Activated CD4-positive, CD25-positive, alpha-beta regulatory T cell treated with anti-CD3 and anti-CD28 coated beads, Interleukin-2, amount 50 U/mL, for 16 hours (primary cell): ENCODE results near the gene TBATA.

Source experiments
- DNase-seq: peaks from one replicate; pipeline ENCODE4 v3.0.0-alpha.2; 2020; ENCODE audit warnings: low read depth, low spot score

TBATA gene

DNA sequence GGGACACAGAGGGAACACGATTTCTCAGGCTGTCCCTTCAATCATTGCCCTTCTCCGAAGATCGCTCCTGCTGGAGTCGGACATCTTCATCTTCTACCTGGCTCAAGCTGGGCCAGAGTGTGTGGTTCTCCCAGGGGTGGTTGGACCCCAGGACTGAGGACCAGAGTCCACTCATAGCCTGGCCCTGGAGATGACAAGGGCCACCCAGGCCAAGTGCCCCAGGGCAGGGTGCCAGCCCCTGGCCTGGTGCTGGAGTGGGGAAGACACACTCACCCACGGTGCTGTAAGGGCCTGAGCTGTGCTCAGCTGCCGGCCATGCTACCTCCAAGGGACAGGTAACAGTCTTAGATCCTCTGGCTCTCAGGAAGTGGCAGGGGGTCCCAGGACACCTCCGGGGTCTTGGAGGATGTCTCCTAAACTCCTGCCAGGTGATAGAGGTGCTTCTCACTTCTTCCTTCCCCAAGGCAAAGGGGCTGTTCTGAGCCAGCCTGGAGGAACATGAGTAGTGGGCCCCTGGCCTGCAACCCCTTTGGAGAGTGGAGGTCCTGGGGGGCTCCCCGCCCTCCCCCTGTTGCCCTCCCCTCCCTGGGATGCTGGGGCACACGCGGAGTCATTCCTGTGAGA lies 23.3 kb downstream of the TBATA start:
- no peak for DNase-seq

GRCh38 chr10:70761031-70761601 lies 24.1 kb downstream of the TBATA start:
- DNase-seq: no peak

GRCh38 chr10:70760271-70760787 lies 24.8 kb downstream of the TBATA start:
- DNase-seq: no peak

- no peak for DNase-seq
Measured at GRCh38 chr10:70759781-70760180, 25.4 kb downstream of the TBATA start.

DNA sequence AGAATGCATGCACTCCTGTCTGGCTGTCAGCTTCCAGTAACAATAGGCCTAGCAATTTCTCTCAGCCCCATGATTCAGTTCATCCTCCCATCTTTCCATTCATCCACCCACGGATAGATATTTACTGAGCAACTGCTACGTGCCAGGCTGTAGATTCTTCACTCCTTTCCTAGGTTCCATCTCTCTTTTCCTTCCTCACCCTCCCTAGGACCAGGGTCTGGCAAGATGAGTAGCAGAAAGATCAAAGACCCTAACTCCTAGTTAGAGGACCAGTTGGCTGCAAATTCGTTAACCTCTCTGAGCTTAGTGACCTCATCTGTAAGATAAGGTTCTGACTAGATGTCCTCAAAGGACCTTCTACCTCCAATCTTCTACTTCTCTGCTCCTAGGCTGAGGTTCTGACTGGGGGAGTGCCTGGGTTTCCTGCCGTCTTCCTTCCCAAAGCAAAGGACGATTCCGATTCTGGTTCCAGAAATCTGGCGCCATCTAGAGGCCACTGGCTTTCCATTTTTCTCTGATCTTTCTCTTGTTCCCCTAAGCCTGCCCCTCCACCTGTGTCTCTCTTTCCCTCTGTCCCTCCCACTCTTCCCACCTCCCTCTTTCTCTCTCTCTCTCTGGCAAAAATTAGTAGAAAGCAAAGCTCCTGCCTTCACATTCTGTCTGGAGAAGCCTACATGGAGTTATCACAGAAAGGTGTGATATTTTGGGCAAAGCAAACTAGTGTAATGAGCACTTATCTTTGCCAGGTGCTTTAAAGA lies 26.2 kb downstream of the TBATA start:
- DNase-seq: peak; percentile 30

DNA sequence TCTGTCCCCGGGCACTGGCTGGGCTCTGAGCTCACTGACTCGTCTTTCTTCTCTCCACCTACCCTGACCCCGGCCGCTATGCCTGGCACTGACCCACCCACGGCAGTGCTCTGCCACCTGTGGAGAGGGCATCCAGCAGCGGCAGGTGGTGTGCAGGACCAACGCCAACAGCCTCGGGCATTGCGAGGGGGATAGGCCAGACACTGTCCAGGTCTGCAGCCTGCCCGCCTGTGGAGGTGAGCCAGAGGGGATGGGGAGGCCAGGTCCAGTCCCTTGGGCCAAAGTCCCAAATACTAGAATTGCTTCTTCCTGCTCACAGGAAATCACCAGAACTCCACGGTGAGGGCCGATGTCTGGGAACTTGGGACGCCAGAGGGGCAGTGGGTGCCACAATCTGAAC lies 27.3 kb downstream of the TBATA start:
- no peak for DNase-seq

DNA sequence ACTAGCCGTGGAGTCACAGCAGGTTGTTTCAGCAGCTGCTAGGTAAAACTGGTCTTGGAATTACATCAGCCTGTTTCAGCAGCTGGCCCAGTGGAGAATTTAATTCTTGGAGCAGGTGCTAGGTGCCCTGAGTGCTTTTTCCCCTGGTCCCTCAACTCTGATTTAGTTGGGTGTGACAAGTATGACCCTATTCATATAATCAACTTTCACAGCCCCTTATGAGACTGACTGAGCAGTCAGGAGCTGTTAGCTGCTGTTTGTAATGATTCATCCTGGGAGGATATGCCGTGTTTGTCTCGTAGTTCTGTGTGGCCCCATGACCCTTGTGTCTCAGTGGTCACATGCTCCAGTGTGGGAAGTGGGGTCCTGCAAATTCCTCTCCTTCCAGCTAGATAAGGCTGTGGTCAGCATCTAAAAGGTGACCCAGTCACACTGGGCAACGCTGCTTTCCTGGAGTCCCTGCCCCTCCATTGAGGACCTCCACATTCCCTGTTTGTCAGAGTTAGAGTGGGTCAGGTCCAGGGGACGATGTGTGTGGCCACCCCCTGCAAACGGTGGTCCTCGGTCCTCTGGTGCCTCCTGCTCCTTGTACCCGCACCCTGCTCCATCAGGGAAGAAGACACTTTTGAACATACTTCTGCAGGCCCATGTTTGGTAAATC lies 28.3 kb downstream of the TBATA start:
- DNase-seq: no peak

DNA sequence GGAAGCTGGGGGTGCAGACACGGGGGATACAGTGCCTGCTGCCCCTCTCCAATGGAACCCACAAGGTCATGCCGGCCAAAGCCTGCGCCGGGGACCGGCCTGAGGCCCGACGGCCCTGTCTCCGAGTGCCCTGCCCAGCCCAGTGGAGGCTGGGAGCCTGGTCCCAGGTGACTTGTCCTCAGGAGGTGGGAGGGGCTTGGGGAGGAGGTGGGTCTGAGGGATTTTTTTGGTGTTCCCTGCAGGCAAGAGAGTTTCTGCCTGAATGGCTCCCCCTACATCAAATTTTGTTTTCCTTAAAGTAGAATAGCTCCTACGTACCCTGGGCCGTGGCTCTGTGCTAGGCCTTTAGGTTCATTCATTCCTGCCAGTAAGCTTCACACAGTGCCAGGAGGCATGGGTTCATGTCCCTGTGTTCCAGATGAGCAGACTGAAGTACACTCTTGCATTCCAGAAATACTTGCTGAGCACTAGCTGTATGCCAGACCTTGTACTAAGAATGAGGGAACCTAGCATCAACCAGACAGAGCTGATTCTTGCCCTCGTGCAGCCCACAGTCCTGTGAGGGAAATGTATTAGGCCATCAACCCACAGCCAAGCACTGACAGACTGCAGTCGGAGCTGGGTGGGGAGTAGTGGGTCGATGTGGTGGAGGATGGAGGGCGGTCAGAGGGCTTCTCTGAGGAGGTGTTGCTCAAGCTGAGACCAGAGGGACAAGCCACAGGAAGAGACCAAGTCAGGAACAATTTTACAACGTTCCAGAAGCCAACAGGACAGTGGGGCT lies 31.1 kb downstream of the TBATA start:
- no peak for DNase-seq

- DNase-seq: no peak
Measured at GRCh38 chr10:70753026-70753663, 32.0 kb downstream of the TBATA start.

- no peak for DNase-seq
Measured at GRCh38 chr10:70752571-70752970, 32.6 kb downstream of the TBATA start.

DNA sequence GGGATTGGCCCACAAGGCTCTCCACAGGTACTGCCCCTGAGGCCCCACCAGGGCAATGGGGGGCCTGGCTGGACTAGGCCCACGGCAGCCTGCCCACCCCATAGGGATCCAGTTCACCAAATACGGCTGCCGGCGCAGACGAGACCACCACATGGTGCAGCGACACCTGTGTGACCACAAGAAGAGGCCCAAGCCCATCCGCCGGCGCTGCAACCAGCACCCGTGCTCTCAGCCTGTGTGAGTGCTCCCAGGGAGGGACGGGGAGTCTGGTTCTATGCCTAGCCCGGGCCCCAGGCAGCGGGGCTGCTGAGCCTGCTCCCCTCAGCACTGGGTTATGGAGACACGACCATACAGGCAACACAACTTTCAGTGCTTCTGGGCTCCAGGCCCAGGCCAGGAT lies 33.2 kb downstream of the TBATA start:
- DNase-seq: no peak

GRCh38 chr10:70751356-70751755 lies 33.8 kb downstream of the TBATA start:
- DNase-seq: no peak

DNA sequence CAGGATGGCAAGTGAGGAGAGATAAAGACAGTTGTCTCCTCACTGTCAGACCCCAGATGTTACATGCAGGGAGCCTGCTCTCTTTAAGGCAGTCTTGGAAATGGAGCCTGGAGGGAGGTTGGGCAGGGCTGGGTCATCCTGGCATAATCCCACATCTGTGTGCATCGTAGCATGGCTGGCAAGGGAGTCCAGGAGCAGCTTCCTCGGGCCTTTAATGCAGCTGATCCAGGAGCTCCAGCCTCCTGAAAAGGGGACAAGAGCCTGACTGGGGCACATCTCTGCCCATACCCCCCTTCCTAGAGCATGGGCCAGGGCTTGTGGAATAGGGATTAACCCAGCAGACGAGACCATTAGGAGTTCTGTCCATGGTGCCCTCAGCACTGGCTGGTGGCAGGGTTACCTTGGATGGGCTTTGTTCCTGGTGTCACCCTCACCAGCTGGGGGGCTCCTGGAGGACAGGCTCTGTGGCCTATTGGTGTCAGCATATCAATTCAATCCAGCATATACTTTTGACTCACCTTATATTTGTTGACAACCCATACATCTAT lies 34.9 kb downstream of the TBATA start:
- no peak for DNase-seq

GRCh38 chr10:70749756-70750155 lies 35.4 kb downstream of the TBATA start:
- no peak for DNase-seq

- DNase-seq: no peak
Measured at GRCh38 chr10:70748801-70749573, 36.2 kb downstream of the TBATA start.

DNA sequence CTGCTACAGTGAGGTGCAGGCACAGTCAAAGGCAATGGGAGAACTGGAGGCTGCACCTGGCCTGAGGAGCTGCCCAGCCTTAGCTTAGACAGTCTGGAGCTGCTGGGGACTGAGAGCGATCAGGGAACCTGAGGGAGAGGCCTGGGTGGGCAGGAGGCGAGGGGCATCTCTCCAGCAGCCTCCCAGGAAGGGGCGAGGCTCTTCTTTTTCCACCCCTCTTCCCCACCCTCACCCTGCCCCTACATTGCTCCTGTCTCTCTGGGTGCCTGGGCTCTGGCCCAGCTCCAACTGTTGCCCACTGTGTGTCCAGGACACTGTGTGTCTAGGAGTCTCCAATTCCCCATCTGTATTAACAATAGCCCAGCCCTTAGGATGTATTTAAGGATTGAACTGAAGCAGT lies 36.9 kb downstream of the TBATA start:
- no peak for DNase-seq

- DNase-seq: no peak
Measured at GRCh38 chr10:70747192-70747965, 37.8 kb downstream of the TBATA start.

DNA sequence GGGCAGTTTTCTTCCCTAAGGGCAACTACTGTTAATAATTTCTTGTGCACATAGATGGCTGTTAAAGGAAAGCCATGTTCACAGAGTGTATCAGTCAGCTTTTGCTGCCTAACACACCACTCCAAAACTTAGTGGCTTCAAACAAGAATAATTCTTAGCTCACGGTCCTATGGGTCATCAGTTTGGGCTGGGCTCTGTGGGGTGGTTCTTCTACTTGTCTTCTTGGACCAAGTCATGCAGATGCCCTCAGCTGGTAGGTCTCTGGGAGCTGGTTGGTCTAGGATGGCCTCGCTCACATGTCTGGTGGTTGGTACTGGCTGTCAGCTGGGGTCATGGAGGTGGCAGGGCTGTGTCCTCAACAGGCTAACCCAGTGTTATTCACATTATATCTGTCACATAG lies 39.6 kb downstream of the TBATA start:
- no peak for DNase-seq

GRCh38 chr10:70744617-70745143 lies 40.5 kb downstream of the TBATA start:
- DNase-seq: no peak
